Sigmoid colon (tissue), 3 donors: ENCODE results near the gene PEPD.

ENCODE experiments used
- CTCF ChIP-seq, 4 experiments: fragments of 450-650 bp in 3 of 4; fragments of 200-600 bp in 1 of 4; IDR thresholded peaks; one replicate each; pipeline ENCODE4 v1.5.1; 2016 to 2019; ENCODE audit warnings: antibody characterized with exemption in 4 of 4, mild to moderate bottlenecking in 3 of 4, moderate library complexity in 2 of 4
- POLR2A ChIP-seq, 2 donors: fragments of 450-650 bp; IDR thresholded peaks; one replicate each; pipeline ENCODE4 v1.6.1; 2016; ENCODE audit warnings: antibody characterized with exemption in 2 of 2, mild to moderate bottlenecking in 2 of 2, moderate library complexity in 2 of 2

- TF ChIP-seq CTCF (IDR thresholded peaks at IDR 0.05), result no peak
- TF ChIP-seq POLR2A (IDR thresholded peaks at IDR 0.05), result no peak
These were observed 23.8 kb downstream of the PEPD start for GRCh38 chr19:33497778-33498175.
